Ovary (tissue), 3 donors: ENCODE data around the gene SPG7.

Source experiments
- CTCF ChIP-seq, 3 donors: fragments of 450-650 bp in 2 of 3; fragments of 200-600 bp in 1 of 3; IDR thresholded peaks; one replicate each; pipeline versions ENCODE4 v1.5.1 to v1.8.0; 2016 to 2022; ENCODE audit warnings: antibody characterized with exemption in 3 of 3, mild to moderate bottlenecking in 1 of 3
- POLR2A ChIP-seq: fragments of 450-650 bp; IDR thresholded peaks from one replicate; pipeline ENCODE4 v1.6.1; 2017; ENCODE audit warnings: antibody characterized with exemption, mild to moderate bottlenecking, moderate library complexity
- donor health status: DM: no; HTN: no; CAD: no.

- TF ChIP-seq POLR2A, result no peak
- TF ChIP-seq CTCF (IDR thresholded peaks at IDR 0.05), result no peak
Observed at GRCh38 chr16:89472711-89473075, 35.5 kb upstream of the SPG7 start.
